Activated CD4-positive, alpha-beta T cell treated with anti-CD3 and anti-CD28 coated beads for 36 hours (primary cell): ENCODE data around the gene F12. TPM values are rescaled to one million over a fixed set of nuclear protein-coding genes. Genes with fewer than 3 reads are reported as not detected.
A peak's percentile ranks its signal among the peaks of the same experiment; 100 is the strongest.

Experiments
- ATAC-seq: fragments of 200-7000 bp; cut with Tn5 transposase; one replicate; pipeline ENCODE4 v1.10.0; 2021; ENCODE audit warnings: mild to moderate bottlenecking, moderate library complexity
- CTCF ChIA-PET: fragments of 350-600 bp; sonication (Branson Sonifier 250); formaldehyde crosslinking; loops from one replicate; lab custom pipeline; 2021; ENCODE audit warnings: antibody characterized with exemption; lab: Charles Lee
- POLR2A ChIA-PET: fragments of 350-600 bp; sonication (Branson Sonifier 250); formaldehyde crosslinking; loops from one replicate; lab custom pipeline; 2021; ENCODE audit warnings: antibody characterized with exemption, inconsistent platforms; lab: Charles Lee
- DNase-seq: peaks from one replicate; pipeline ENCODE4 v3.0.0-alpha.2; 2020
- H3K27ac Mint-ChIP-seq: one replicate; pipeline ENCODE4 v1.8.0; 2021; ENCODE audit warnings: mixed read lengths
- H3K27me3 Mint-ChIP-seq: one replicate; pipeline ENCODE4 v1.8.0; 2021; ENCODE audit warnings: mixed read lengths
- H3K36me3 Mint-ChIP-seq: one replicate; pipeline ENCODE4 v1.8.0; 2021; ENCODE audit warnings: low read depth, mixed read lengths
- H3K4me1 Mint-ChIP-seq: one replicate; pipeline ENCODE4 v1.8.0; 2021; ENCODE audit warnings: mixed read lengths
- H3K4me3 Mint-ChIP-seq: one replicate; pipeline ENCODE4 v1.8.0; 2021; ENCODE audit warnings: mild to moderate bottlenecking, moderate library complexity, mixed read lengths
- H3K9me3 Mint-ChIP-seq: one replicate; pipeline ENCODE4 v1.8.0; 2021; ENCODE audit warnings: low read depth, mixed read lengths
- intact Hi-C, 2 experiments: fragments of 100-400 bp; cut with DNase I in 1 of 2; cut with micrococcal nuclease in 1 of 2; formaldehyde crosslinking; loops; one replicate each; pipeline versions ENCODE4 v1.14.2 to v1.15.1; 2022 to 2024; cut with DNase I, micrococcal nuclease
- total RNA-seq, 2 experiments: library from RNA; stranded (reverse); gene quantifications; one replicate each; pipeline ENCODE4 v1.2.3, GENCODE V29; 2021

The F12 gene
- total RNA-seq, 2 experiments from 2014 or later = 3.4 to 4.9 TPM

DNA sequence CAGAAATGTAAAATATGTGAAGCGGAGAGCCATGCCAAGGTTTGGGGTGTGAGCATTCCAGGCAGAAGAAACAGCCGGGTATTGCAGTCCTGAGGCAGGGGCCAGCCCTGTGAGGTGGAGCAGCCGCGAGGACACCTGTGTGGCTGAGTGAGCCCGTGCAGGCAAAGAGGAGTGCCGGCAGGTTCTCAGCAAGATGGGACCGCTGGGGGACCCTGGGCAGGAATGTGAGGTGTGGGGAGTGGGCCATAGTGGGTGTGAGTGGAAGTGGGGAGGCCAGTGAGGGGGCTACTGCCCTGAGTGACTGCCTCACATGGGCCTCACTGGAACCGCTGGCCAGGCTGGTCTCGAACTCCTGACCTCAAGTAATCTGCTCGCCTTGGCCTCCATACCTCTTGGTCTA, 29.1 kb upstream of the F12 start:
- peak; percentile 12 for DNase-seq
- POLR2A ChIA-PET = interaction anchor here (1.0 kb wide), 1 partner anchor 11 kb away, joined by 3 read pairs; no protein-coding TSS in a partner anchor
- Mint-ChIP-seq H3K4me1 (peaks cover 62% of the 10 kb centered on the region), H3K27ac (peak overlapping the region; percentile 47), H3K9me3 (no peaks in the 10 kb centered on the region), H3K4me3 (no peak overlapping the region), H3K27me3 (no peaks in the 10 kb centered on the region), H3K36me3 (peaks cover 66% of the 10 kb centered on the region)
- CTCF ChIA-PET = interaction anchor here (0.7 to 2.2 kb wide), 5 partner anchors 10 to 899 kb away, joined by 3 to 6 read pairs (median 5); no protein-coding TSS in a partner anchor
- intact Hi-C loops = no loop called here
- ATAC-seq = no peak

DNA sequence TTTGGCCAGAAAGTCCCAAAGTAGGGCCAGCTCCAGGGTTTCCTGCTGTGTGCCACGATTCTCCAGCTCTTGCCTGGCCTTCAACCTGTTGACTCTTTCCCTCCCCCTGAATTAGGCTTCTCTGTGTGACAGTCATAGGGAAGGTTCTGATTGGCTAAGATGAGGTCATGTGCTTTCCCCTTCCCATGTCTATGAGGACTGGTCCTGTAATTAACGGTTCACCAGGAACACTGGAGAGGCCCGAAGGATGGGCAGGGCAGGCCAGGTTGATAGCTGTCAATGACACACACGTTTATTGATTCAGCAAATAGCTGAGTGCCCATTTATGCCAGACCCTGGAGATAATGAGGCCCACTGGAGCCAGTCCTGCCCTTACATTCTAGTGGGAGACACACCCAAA, 28.3 kb upstream of the F12 start:
- Mint-ChIP-seq H3K36me3 (peaks cover 70% of the 10 kb centered on the region), H3K27me3 (no peaks in the 10 kb centered on the region)

GRCh38 chr5:177435847-177436536, 26.6 kb upstream of the F12 start:
- Mint-ChIP-seq H3K4me1 (peaks cover 82% of the 10 kb centered on the region), H3K27me3 (no peaks in the 10 kb centered on the region), H3K36me3 (peaks cover 72% of the 10 kb centered on the region), H3K9me3 (no peaks in the 10 kb centered on the region), H3K4me3 (no peak overlapping the region), H3K27ac (no peak overlapping the region)
- ATAC-seq (no peak), DNase-seq (no peak)
- intact Hi-C loops = no loop called here
- CTCF ChIA-PET = interaction anchor here (1.2 to 2.2 kb wide), 5 partner anchors 10 to 65 kb away, joined by 3 to 6 read pairs (median 4); no protein-coding TSS in a partner anchor
- POLR2A ChIA-PET = interaction anchor here (1.9 kb wide), 1 partner anchor 10 kb away, joined by 17 read pairs; the partner anchor contains the start of gene PRR7

More for the DNA sequence above, 28.3 kb upstream of the F12 start:
- no peak for DNase-seq
- H3K4me3 Mint-ChIP-seq = no peak overlapping the region
- CTCF ChIA-PET = interaction anchor here (0.7 to 2.2 kb wide), 9 partner anchors 11 to 898 kb away, joined by 3 to 7 read pairs (median 5); partner anchors contain the start of gene GRK6
- H3K9me3 Mint-ChIP-seq = no peaks in the 10 kb centered on the region
- POLR2A ChIA-PET = interaction anchor here (0.9 to 1.9 kb wide), 2 partner anchors 8 to 9 kb away, joined by 4 to 17 read pairs; partner anchors contain the start of gene PRR7
- intact Hi-C loops = no loop called here
- no peak for ATAC-seq
- no peak overlapping the region for H3K27ac Mint-ChIP-seq
- H3K4me1 Mint-ChIP-seq = peaks cover 70% of the 10 kb centered on the region

DNA sequence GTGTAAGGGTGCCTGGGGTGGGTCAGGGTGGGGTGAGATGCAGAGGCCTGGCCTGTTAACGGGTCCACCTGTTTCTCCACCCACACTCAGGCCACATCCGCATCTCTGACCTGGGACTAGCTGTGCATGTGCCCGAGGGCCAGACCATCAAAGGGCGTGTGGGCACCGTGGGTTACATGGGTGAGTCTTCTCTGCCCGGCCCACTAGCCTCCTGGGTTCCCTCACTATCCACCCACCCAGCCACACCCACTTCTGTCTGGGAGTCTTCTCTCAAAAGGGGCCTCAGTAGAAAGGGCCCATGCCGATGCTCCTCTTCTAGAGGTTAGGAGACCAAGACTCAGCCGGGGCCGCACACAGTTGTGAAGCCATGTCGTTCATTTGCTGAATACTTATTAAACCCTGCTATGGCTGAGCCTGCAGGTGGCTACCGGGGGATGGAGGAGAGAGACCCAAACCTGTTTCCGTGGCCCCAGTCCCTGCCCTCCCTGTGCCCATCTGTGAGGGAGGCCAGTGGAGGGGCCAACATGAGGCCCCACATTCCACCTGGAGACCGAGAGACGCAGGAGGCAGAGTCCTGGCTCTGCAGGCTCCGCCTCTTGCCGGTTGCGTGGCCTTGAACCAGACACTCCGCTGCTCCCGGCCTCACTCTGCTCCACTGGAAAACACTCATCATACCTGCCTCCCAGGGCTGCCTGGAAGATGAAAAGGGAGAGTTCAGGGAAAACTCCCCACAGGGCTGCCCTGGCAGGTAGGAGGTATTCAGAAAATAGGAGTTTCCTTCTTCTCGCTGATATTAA, 25.8 kb upstream of the F12 start:
- ATAC-seq = no peak
- intact Hi-C loops = loop anchor here in 1 of 2 experiments (5.0 kb wide), 1 partner anchor 772 kb away; no protein-coding TSS in a partner anchor
- no peak for DNase-seq
- ChIA-PET CTCF (interaction anchor here (0.7 to 12.6 kb wide), 8 partner anchors 9 to 83 kb away, joined by 3 to 131 read pairs (median 4); no protein-coding TSS in a partner anchor), POLR2A (interaction anchor here (0.6 to 1.5 kb wide), 9 partner anchors 8 to 300 kb away, joined by 3 to 9 read pairs (median 3); partner anchors contain the start of gene GRK6)
- Mint-ChIP-seq H3K27me3 (no peaks in the 10 kb centered on the region), H3K4me1 (peaks cover 85% of the 10 kb centered on the region), H3K4me3 (no peak overlapping the region), H3K27ac (peak overlapping the region; percentile 89), H3K9me3 (no peaks in the 10 kb centered on the region), H3K36me3 (peaks cover 77% of the 10 kb centered on the region)

- Mint-ChIP-seq H3K4me1 (peaks cover 85% of the 10 kb centered on the region), H3K4me3 (peak overlapping the region; percentile 52), H3K36me3 (peaks cover 77% of the 10 kb centered on the region), H3K9me3 (no peaks in the 10 kb centered on the region), H3K27ac (peak overlapping the region; percentile 89), H3K27me3 (no peaks in the 10 kb centered on the region)
- peak; percentile 87 for DNase-seq
- CTCF ChIA-PET = interaction anchor here (0.6 to 12.6 kb wide), 10 partner anchors 9 to 82 kb away, joined by 3 to 131 read pairs (median 4); no protein-coding TSS in a partner anchor
- peak; percentile 82 for ATAC-seq
- intact Hi-C loops = loop anchor here in 1 of 2 experiments (5.0 kb wide), 1 partner anchor 773 kb away; no protein-coding TSS in a partner anchor
- POLR2A ChIA-PET = interaction anchor here (0.5 to 1.5 kb wide), 10 partner anchors 8 to 299 kb away, joined by 3 to 9 read pairs (median 3); partner anchors contain the start of gene GRK6
These were observed 25.1 kb upstream of the F12 start for GRCh38 chr5:177434437-177434836.

DNA sequence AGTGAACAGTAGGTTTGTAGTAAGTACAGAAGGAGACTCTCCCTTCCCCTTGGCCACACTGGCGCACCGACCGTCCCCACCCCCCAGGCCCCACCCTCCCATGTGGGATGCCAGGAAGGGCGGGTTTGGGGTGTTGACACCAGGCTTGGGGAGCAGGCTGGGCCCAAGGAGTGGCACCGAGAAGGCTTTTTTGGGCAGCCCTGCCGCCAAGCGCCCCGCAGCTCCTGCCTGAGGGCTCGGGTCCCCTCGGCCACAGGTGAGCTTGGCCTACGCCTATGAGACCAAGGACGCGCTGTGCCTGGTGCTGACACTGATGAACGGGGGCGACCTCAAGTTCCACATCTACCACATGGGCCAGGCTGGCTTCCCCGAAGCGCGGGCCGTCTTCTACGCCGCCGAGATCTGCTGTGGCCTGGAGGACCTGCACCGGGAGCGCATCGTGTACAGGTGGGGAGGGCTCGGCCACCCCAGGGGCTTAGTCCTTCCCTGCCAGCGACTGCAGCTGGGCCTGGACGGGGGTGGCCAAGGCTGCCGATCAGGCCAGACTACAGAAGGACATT, 24.4 kb upstream of the F12 start:
- Mint-ChIP-seq H3K27me3 (no peaks in the 10 kb centered on the region), H3K27ac (peak overlapping the region; percentile 89), H3K4me3 (peak overlapping the region; percentile 36), H3K9me3 (no peaks in the 10 kb centered on the region), H3K36me3 (peaks cover 80% of the 10 kb centered on the region), H3K4me1 (peaks cover 88% of the 10 kb centered on the region)
- ATAC-seq = no peak
- ChIA-PET CTCF (interaction anchor here (0.6 to 12.6 kb wide), 9 partner anchors 8 to 82 kb away, joined by 3 to 131 read pairs (median 4); partner anchors contain the start of gene LMAN2), POLR2A (interaction anchor here (0.5 to 1.5 kb wide), 8 partner anchors 9 to 43 kb away, joined by 3 to 9 read pairs (median 3); no protein-coding TSS in a partner anchor)
- intact Hi-C loops = loop anchor here in 1 of 2 experiments (5.0 kb wide), 1 partner anchor 774 kb away; no protein-coding TSS in a partner anchor
- peak; percentile 12 for DNase-seq

GRCh38 chr5:177432839-177433657, 23.7 kb upstream of the F12 start:
- ATAC-seq (no peak), DNase-seq (peak; percentile 10)
- Mint-ChIP-seq H3K27me3 (no peaks in the 10 kb centered on the region), H3K9me3 (no peaks in the 10 kb centered on the region), H3K27ac (peak overlapping the region; percentile 78), H3K36me3 (peaks cover 80% of the 10 kb centered on the region), H3K4me3 (peak overlapping the region; percentile 36), H3K4me1 (peaks cover 85% of the 10 kb centered on the region)
- ChIA-PET POLR2A (interaction anchor here (2.0 to 4.8 kb wide), 2 partner anchors 14 to 21 kb away, joined by 5 to 85 read pairs; partner anchors contain the start of gene PRR7), CTCF (interaction anchor here (0.8 to 12.6 kb wide), 7 partner anchors 11 to 123 kb away, joined by 3 to 131 read pairs (median 6); partner anchors contain the start of gene LMAN2)
- intact Hi-C loops = loop anchor here in 1 of 2 experiments (5.0 kb wide), 1 partner anchor 774 kb away; no protein-coding TSS in a partner anchor

DNA sequence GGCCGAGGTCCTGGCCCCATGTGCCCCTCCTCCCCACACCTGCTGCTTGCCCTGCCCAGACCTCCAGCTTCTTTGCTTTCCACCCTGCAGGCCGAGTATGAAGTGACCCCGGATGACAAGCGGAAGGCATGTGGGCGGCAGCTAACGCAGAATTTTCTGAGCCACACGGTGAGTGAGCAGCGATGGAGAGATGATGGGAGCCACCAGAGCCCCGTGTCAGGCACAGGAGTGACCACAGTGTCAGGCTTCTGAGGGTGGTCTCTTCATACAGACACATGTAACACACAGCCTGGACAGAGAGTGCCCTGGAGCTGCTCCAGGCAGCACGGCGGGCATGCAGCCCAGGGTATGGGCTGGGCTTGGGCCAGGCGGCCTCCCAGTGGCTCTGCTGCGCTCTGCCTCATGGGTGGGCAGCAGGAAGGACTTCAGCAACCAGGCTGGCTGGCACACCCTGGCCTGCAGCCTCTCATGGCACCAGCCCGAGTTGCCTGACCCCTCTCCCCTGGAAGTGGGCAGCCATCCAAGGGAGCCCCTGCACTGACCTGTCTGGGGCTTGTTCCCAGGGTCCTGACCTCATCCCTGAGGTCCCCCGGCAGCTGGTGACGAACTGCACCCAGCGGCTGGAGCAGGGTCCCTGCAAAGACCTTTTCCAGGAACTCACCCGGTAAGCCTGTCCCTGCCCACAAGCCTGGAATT, 22.9 kb upstream of the F12 start:
- intact Hi-C loops = loop anchor here in 1 of 2 experiments (5.0 kb wide), 1 partner anchor 775 kb away; no protein-coding TSS in a partner anchor
- ATAC-seq (peak; percentile 1), DNase-seq (peak; percentile 83)
- Mint-ChIP-seq H3K27ac (peak overlapping the region; percentile 94), H3K27me3 (no peaks in the 10 kb centered on the region), H3K9me3 (no peaks in the 10 kb centered on the region), H3K36me3 (peaks cover 81% of the 10 kb centered on the region), H3K4me1 (peaks cover 79% of the 10 kb centered on the region), H3K4me3 (peak overlapping the region; percentile 88)
- ChIA-PET CTCF (interaction anchor here (0.7 to 12.6 kb wide), 14 partner anchors 12 to 318 kb away, joined by 3 to 131 read pairs (median 4); partner anchors contain the start of gene PDLIM7), POLR2A (interaction anchor here (0.7 to 4.8 kb wide), 9 partner anchors 8 to 29 kb away, joined by 3 to 85 read pairs (median 4); partner anchors contain the start of gene PRR7)
